ENCODE data around the gene CASP2.
"Not testable (repeated sequence)": the region's sequence is repeated elsewhere in the genome, so short reads cannot be mapped to it uniquely, and the experiment has no call there.

The CASP2 gene

GRCh38 chr7:143264196-143264568, 24.0 kb upstream of the CASP2 start:
- DNase-seq (ENCODE audit: low spot score), result not testable (repeated sequence)

DNA sequence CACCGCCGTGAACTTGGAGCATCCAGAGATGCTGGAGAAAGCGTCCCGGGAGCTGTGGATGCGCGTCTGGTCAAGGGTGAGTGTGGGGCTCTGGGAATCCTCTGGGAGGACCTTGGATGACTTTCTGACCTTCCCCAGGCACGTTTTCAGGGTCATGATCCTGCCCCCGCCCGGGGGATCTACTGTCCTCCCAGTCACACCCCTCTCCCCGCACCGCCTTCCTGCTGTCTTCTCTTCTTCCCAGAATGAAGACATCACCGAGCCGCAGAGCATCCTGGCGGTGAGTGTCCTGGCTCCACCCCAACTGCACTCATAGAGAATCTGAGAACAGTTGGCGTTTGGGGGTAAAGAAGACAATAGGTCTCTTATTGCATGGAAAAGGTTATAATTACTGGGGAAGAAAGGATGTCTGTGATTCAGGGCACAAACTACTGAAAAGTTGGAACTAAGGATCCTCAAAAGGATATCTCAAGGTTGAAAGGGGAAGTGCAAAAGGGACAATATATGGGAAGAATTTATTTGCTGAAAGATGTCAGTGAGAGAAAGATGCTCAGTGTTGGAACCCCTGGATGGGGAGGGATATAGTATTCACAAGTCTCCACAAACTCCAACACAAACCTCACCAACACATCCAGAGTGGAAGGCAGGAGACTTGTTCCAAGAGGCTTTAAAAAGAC, 23.0 kb upstream of the CASP2 start:
- no peak for DNase-seq (ENCODE audit: low spot score)

DNA sequence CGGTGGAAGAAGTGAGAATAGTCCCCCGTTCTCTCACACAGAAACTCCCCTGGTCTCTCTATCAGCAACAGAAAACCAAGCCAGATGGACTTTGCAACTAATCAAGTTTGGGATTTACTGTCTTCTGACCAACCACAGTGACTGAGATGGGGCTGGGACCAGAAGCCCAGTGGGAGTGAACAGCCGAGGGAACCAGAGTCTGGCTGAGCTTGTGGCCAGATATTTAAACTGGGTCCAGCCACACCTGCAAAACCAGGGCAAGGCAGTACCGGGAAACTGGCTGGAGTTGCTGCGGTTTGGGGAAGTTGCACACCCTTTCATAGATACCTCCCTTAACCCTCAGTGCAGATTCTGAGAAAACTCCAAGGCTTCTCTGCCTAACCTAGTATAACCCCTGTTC, 18.9 kb upstream of the CASP2 start:
- DNase-seq (ENCODE audit: low spot score), result no peak

DNA sequence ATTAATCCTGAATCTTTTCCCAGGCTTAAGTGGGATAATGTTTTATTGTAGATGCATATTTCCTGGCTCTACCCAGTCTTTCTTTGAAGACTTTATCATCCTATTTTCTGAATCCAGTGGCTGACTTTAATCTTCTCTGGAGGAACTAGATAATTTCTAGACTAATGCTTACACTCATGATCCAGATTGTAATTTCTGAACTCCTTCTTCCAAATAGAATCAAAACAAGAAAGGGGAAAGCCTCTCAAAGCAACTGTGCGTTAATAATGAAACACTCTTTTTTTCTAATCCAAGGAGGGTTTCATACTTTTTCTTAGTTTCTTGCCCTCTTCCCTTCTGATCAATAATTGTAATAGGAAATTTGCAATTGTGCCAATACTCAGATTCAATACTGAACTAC, 16.9 kb upstream of the CASP2 start:
- no peak for DNase-seq (ENCODE audit: low spot score)

GRCh38 chr7:143272871-143273270, 15.3 kb upstream of the CASP2 start:
- DNase-seq (ENCODE audit: low spot score), result no peak

DNA sequence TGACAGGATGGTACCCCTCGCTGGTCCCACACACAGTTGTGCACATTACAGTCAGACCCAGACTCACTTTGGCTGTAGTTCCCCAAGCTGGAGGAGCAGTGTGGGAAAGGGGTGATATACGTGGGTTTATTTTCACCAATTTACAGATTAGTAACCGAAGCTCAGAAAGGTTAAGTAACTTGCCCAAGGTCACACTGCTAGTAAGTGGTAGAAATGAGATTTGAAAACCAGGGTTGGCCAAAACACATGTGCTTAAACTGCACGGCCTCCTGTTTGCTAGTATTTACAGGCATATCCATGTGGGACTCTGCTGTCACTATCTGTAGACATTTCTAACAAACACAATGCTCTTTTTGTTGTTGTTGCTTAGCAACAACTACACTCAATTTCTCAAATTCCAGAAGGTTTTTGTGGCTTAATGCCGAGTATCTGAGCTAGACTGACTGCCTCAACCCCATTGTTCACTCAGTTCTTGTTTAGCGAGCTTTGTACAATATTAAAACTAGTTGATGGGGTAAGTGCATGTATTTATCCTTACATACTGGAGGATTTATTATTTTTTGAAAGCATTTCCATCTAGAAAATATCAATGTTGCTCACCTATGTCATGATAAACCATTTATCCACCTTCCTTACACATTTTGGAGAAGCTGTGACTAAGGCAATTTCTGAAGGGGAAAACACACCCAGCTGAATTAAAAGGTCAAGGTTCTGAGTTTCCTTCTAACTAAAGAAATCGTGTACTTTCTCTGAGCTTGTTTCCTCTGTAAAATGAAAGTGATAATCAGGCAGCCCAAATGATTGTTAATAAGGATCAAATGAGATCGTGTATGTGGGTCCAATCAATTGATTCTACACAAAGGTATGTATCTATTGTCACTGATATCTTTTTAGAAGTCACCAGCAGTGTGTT, 8.7 kb upstream of the CASP2 start:
- DNase-seq (ENCODE audit: low spot score), result no peak

DNA sequence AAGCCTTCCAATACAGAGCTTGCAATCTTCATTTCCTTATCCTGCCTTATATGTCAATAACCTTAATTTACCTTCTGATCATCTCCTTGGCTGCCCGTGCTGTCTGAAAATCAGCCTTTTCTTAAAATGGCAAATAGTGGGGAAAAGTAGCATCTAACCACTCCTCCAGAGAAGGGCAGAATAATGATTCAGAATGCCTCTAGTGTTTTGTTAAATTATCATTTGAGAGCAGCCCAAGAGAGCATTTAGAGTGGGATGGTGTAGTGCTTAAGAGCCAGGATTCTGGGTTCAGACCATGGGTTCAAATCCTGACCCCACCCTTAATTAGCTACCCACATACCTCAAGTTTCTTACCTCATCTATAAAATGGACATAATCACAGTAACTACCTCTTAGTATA, 8.0 kb upstream of the CASP2 start:
- no peak for DNase-seq (ENCODE audit: low spot score)

DNA sequence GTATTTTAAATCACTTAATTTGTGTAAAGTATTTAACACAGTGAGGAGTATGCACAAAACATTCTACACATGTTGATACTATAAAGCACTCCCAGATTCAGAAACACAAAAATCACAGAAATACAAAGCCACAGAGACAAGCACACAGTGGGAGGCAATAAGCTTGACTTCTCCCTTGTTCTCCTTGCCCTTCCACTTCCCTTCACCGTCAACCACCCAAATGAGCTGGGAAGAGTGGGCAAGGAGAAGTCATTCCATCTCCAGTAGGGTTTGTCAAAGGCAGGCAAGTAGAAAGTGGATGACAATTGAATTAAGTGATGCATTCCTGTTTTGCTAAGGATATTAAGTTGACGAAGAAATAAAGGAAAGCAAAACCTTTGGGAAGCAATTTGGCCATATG, 7.6 kb upstream of the CASP2 start:
- DNase-seq (ENCODE audit: low spot score), result no peak

DNA sequence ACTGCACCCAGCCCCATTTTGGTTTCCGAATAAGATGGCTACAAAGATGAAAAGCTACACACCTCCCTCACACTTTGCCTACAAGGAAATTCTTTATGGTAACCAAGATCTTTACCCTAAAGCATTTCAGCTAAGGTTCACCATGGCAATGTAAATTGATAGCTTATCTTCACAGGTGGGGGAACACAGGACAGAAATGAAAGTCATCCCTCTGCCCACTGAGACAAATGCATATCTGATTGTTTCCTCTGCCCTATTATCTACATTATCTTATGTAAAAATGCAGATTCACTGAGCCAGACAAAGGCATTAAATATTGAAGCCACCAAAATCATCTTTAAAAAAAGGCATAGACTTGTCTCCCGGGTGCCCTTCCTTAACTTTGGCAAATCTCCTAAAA, 6.6 kb upstream of the CASP2 start:
- DNase-seq (ENCODE audit: low spot score), result no peak

DNA sequence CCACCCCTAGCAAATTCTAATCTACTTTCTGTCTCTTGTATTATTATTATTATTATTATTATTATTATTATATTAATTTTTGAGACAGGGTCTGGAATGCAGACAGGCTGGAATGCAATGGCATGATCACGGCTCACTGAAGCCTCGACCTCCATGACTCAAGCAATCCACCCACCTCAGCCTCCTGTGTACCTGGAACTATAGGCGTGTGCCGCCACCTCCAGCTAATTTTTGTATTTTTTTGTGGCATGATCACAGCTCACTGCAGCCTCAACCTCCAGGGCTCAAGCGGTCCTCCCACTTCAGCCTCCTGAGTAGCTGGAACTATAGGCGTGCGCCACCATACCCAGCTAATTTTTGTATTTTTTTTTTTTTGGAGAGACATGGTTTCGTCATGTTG, 6.0 kb upstream of the CASP2 start:
- DNase-seq (ENCODE audit: low spot score), result no peak

- no peak for DNase-seq (ENCODE audit: low spot score)
Observed at GRCh38 chr7:143283381-143283780, 4.8 kb upstream of the CASP2 start.

DNA sequence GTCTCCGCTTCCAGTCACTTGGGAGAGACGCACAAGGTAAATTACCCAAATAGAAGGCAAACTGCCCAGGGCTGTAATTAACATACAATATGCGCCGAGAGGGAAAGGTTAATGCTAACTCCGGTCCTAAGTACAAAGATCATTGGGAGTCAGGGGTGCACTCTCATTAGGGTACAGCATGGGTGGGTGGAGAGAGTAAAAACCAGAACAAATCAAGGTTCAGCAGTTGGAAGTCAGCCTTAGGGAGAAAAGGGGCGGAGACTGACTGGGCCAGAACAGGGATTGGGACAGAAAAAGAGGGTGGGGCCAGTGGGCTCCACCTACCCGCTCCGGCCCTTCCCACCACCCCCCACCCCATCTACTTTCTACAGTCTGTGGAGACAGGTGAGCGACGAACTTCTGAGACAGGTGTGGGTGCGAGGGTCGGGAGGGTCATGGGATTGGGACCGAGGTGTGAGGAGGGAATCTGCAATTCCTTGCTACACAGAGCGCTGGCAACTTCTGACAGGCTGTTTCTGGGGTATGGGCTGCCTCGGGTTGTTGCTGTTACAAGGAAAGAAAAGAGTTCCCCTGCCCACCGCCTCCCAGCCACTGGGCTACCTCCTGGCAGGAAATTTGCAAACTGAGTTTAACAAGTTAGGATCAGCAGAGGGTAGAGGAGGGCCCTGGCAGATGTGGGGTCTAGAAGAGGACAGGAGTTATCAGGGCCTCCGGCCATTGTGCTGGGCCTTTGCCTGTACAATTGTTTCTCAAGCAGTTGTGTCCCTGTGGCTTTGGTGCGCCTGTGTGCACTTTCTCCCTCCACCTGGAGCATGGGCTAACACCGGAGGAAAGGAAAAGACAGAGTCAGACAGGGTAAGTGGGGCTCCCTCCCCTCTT, 3.3 kb upstream of the CASP2 start, which contains the start of gene TMEM139:
TMEM139 (plus strand) TSS at position 368 of the 879 bp plus-strand sequence. CDS start 1,000 bp downstream, outside the sequence.
- no peak for DNase-seq (ENCODE audit: low spot score)

DNA sequence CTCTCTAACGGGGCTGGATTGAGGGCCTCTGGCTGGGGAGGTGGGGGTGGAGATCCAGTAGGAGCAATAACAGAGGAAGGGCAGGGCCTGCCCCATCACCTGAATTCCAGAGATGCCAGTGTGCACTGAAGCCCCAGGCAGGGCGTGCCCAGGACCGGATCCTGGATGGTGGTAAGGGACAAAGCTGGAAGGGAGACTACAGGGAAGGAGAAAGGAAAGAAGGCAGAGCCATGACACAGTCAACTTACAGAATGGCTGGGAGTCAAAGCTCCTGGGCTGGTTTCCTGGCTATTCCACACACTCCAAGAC, 2.7 kb upstream of the CASP2 start:
- DNase-seq (ENCODE audit: low spot score), result no peak

DNA sequence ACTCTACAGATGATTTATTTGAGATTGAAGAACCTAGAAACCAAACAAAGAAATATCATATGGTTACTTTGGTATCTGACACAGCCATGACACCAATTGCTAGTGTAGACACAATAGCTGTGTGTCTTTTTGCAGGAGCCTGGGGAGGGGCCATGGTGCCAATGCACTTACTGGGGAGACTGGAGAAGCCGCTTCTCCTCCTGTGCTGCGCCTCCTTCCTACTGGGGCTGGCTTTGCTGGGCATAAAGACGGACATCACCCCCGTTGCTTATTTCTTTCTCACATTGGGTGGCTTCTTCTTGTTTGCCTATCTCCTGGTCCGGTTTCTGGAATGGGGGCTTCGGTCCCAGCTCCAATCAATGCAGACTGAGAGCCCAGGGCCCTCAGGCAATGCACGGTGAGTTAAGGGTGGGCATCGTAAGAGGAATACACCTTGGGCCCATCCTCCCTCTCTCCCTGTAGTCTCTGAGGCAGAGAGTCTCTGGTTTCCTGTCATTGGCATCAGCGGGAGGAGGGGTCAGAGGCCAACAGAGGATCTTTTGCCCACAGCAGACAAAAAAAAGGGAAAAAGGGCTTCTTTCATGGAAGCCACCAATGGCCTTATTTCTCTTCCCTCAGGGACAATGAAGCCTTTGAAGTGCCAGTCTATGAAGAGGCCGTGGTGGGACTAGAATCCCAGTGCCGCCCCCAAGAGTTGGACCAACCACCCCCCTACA, 2.2 kb upstream of the CASP2 start:
- no peak for DNase-seq (ENCODE audit: low spot score)

- no peak for DNase-seq (ENCODE audit: low spot score)
Observed at GRCh38 chr7:143286522-143286890, 1.6 kb upstream of the CASP2 start.

DNA sequence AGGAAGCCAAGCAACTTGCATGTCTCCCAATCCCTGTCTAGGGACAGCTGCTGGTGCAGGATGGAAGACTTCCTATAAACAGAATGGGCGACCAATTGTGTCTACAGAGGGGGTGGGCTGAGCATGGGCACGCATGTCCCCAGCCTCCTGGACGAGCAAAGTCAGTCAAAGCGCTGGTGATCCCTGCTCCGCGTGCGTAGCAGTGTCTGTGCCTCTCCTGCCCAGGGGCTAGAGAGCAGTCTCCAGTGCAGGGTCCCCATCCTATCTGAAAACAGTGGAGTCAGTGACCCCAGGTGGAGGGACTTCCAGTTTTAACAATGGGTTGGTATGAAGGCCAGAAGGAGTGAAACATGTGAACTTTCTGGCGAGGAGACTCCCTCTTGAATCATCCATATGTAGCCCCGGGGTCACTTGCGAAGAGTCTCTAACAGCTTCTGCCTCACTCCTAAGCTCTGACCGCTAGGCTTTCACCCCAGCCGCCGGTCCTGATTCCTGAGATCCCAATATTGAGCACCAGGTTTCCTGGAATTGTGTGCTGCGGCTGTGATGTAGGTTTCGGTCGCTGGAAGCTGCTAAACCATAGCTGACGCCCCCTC, 714 bp upstream of the CASP2 start:
- no peak for DNase-seq (ENCODE audit: low spot score)

DNA sequence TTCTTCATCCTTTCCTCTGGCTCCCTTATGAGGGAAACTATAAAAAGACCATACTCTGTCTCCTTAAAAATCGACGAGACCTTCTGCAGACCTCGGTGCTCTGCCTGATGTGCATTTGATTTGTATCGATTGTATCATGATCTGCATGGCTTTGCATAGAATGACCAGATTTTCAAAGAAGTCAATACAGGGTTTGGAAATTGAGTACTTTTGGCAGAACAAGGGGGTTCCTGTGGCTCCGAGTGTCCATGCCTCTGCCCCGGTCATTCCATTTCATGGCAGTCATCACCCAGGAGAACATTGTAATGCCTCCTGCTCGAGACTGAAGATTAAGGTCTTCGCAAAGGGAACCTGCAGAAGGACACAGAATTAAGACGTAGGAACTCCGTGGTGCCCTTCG, 685 bp downstream of the CASP2 start:
- no peak for DNase-seq (ENCODE audit: low spot score)

GRCh38 chr7:143289421-143289820, 1.3 kb downstream of the CASP2 start:
- DNase-seq (ENCODE audit: low spot score), result peak; percentile 34

DNA sequence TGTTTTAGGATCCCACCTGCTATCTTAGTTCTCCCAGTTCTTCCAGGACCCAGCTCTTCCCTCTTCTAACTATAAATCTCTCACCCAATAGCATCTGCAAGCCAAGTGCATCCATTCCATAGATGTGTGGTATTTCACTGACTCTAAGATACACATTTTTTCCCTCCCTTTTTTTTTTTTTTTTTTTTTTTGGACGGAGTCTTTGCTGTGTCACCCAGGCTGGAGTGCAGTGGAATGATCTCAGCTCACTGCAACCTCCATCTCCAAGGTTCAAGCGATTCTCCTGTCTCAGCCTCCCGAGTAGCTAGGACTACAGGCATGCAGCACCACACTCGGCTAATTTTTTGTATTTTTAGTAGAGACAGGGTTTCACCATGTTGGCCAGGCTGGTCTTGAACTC, 1.7 kb downstream of the CASP2 start:
- not testable (repeated sequence) for DNase-seq (ENCODE audit: low spot score)

- DNase-seq (ENCODE audit: low spot score), result no peak
Observed at GRCh38 chr7:143290293-143290692, 2.1 kb downstream of the CASP2 start.

DNA sequence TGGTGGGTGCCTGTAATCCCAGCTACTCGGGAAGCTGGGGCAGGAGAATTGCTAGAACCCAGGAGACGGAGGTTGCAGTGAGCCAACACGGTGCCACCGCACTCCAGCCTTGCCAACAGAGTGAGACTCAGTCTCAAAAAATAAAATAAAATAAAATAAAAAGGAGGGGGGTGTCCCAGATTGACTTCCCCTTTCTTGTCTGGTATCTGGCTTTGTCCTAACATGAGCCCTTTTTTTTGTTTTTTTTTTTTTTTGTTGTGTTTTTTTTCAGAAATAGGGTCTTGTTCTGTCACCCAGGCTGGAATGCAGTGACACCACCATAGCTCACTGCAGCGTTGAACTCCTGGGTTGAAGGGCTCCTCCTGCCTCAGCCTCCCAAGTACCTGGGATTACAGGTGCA, 4.7 kb downstream of the CASP2 start:
- no peak for DNase-seq (ENCODE audit: low spot score)

GRCh38 chr7:143295870-143296269, 7.7 kb downstream of the CASP2 start:
- no peak for DNase-seq (ENCODE audit: low spot score)
